CD4-positive, alpha-beta T cell treated with Interleukin-17A for 1 hour (primary cell): Measurements from ENCODE around the gene UQCC5.

Experiments
- DNase-seq: peaks from one replicate; pipeline ENCODE4 v3.0.0-alpha.2; 2020

UQCC5 gene

GRCh38 chr3:52574056-52574965 lies 37.9 kb downstream of the UQCC5 start:
- DNase-seq, result no peak
